KMS-11 (cell line): ENCODE data around the gene GABARAPL2.
A peak's percentile ranks its signal among the peaks of the same experiment; 100 is the strongest.

Experiments
- H2AFZ ChIP-seq: fragments of 200-600 bp; sonication (generic); 2 replicates; pipeline ENCODE4 v1.6.1; 2016; ENCODE audit warnings: antibody characterized with exemption, mixed run types, low read depth
- H3K27ac ChIP-seq: fragments of 200-600 bp; sonication (generic); 2 replicates; pipeline ENCODE4 v1.6.1; 2016; ENCODE audit warnings: mild to moderate bottlenecking, mixed run types
- H3K27me3 ChIP-seq: fragments of 200-600 bp; sonication (generic); 2 replicates; pipeline ENCODE4 v1.6.1; 2017; ENCODE audit warnings: mild to moderate bottlenecking, low read depth, mixed run types, moderate library complexity; ENCODE audit not compliant: insufficient read depth
- H3K36me3 ChIP-seq: fragments of 200-600 bp; sonication (generic); 2 replicates; pipeline ENCODE4 v1.6.1; 2017; ENCODE audit warnings: mild to moderate bottlenecking, mixed run types; ENCODE audit not compliant: insufficient read depth
- H3K4me1 ChIP-seq: fragments of 200-600 bp; sonication (generic); 2 replicates; pipeline ENCODE4 v1.6.1; 2016; ENCODE audit warnings: mild to moderate bottlenecking, low read depth, mixed run types; ENCODE audit not compliant: poor library complexity, severe bottlenecking
- H3K4me2 ChIP-seq: fragments of 200-600 bp; sonication (generic); 2 replicates; pipeline ENCODE4 v1.7.0; 2016; ENCODE audit warnings: mild to moderate bottlenecking, mixed run types
- H3K4me3 ChIP-seq: fragments of 200-600 bp; sonication (generic); IDR thresholded peaks from 2 replicates; pipeline ENCODE4 v1.6.1; 2017; ENCODE audit warnings: low read depth, low read length, mixed read lengths; ENCODE audit not compliant: insufficient read depth
- H3K79me2 ChIP-seq: fragments of 200-600 bp; sonication (generic); 2 replicates; pipeline ENCODE4 v1.6.1; 2016; ENCODE audit warnings: low read depth, mixed run types; ENCODE audit not compliant: insufficient read depth
- H3K9ac ChIP-seq: fragments of 200-600 bp; sonication (generic); 2 replicates; pipeline ENCODE4 v1.6.1; 2016; ENCODE audit warnings: mild to moderate bottlenecking, mixed run types
- H4K20me1 ChIP-seq: fragments of 200-600 bp; sonication (generic); 2 replicates; pipeline ENCODE4 v1.6.1; 2016; ENCODE audit warnings: mild to moderate bottlenecking, mixed run types; ENCODE audit not compliant: insufficient read depth
- TF ChIP-seq, protein P1 (sequence below): fragments of 200-600 bp; sonication (generic); conservative IDR thresholded peaks from 2 replicates; pipeline ENCODE4 v1.6.1; 2017; ENCODE audit warnings: low read depth, mild to moderate bottlenecking, antibody characterized with exemption, low read length, moderate library complexity, mixed read lengths

The GABARAPL2 gene

DNA sequence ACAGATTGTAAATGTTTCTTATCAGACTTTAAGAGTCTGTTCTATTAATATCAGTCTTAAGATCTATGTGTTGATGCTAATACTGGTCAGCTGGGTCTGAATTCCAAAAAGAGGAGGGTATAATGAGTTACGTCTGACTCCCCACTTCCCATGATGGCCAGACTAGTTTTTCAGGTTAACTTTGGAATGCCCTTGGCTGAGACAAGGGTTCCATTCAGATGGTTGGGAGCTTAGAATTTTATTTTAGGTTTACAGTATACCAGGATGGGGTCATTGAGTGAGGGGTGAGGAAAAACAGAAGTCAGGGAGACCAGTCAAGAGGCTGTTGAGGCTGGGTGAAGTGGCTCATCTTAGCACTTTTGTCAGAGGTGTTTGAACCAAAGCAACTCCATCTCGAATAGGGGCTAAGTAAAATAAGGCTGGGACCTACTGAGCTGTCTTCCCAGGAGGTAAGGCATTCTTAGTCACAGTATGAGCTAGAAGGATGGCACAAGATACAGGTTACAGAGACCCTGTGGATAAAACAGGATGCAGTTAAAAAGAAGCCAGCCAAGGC lies 7.3 kb upstream of the GABARAPL2 start:
- Histone ChIP-seq H3K27ac (no peak overlapping the region), H3K36me3 (no peaks in the 10 kb centered on the region), H3K4me2 (no peak overlapping the region), H3K9ac (no peak overlapping the region), H4K20me1 (no peaks in the 10 kb centered on the region), H3K4me3 (no peak overlapping the region), H3K79me2 (no peaks in the 10 kb centered on the region; the same call in 1 of the 2 replicates), H2AFZ (no peak overlapping the region), H3K27me3 (no peaks in the 10 kb centered on the region), H3K4me1 (peaks cover 18% of the 10 kb centered on the region)
- TF ChIP-seq, protein P1, sequence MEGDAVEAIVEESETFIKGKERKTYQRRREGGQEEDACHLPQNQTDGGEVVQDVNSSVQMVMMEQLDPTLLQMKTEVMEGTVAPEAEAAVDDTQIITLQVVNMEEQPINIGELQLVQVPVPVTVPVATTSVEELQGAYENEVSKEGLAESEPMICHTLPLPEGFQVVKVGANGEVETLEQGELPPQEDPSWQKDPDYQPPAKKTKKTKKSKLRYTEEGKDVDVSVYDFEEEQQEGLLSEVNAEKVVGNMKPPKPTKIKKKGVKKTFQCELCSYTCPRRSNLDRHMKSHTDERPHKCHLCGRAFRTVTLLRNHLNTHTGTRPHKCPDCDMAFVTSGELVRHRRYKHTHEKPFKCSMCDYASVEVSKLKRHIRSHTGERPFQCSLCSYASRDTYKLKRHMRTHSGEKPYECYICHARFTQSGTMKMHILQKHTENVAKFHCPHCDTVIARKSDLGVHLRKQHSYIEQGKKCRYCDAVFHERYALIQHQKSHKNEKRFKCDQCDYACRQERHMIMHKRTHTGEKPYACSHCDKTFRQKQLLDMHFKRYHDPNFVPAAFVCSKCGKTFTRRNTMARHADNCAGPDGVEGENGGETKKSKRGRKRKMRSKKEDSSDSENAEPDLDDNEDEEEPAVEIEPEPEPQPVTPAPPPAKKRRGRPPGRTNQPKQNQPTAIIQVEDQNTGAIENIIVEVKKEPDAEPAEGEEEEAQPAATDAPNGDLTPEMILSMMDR: no peak

DNA sequence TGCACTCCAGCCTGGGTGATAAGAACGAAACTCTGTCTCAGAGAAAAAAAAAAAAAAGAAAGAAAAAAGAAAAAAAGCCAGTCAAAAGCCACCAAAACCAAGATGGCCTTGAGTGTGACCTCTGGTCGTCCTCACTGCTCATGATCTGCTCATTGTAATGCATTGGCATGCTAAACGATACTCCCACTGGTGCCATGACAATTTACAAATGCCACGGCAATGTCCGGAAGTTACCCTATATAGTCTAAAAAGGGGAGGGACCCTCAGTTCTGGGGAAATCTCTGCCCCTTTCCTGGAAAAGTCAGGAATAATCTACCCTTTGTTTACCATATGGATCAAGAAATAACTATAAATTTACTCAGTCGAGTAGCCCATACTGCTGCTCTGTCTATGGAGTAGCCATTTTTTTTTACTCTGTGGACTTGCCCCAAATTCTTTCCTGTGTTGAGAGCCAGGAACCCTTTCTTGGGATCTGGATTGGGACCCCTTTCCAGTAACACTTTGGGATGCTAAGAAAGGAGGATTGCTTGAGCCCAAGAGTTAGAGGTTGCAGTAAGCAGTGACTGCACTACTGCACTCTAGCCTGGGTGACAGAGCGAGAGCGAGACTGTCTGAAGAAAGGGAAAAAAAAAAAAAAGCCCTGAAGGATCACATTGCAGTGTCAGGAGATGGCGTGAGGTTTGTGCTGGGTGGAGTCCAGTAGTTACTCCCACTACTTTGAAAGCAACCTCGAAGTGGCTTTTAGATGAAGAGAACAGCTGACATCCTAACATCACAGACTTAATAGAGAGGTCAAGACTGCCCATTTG lies 6.4 kb upstream of the GABARAPL2 start:
- Histone ChIP-seq H3K4me3 (no peak overlapping the region), H3K79me2 (no peaks in the 10 kb centered on the region), H3K27me3 (no peaks in the 10 kb centered on the region), H2AFZ (no peak overlapping the region), H3K4me2 (no peak overlapping the region), H4K20me1 (no peaks in the 10 kb centered on the region), H3K36me3 (no peaks in the 10 kb centered on the region), H3K27ac (no peak overlapping the region), H3K4me1 (peaks cover 14% of the 10 kb centered on the region), H3K9ac (no peak overlapping the region)
- TF ChIP-seq, protein P1: no peak

DNA sequence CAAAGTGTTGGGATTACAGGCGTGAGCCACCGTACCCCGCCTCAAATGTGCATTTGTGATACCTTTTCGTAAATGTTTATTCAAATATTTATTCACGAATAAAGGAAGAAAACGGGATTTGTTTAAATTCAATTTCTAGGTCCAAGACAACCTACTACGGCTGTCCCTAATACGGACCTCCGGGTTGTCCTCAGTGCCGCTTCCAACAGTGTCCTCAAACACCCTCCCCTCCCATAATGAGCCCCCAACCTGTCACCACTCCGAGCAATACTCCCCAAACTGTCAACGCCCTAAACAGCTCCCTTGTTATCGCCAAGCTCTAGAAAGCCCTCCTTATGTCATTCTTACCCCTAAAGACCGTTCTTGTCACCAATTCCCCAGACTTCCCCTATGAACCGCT lies 539 bp upstream of the GABARAPL2 start:
- Histone ChIP-seq H3K79me2 (peaks cover 19% of the 10 kb centered on the region; the same call in 1 of the 2 replicates), H3K4me2 (peak overlapping the region; percentile 93), H3K4me1 (peaks cover 14% of the 10 kb centered on the region), H2AFZ (peak overlapping the region; percentile 91), H3K27ac (no peak overlapping the region), H3K9ac (peak overlapping the region; percentile 45; the same call in 1 of the 2 replicates), H4K20me1 (no peaks in the 10 kb centered on the region), H3K36me3 (peaks cover 9% of the 10 kb centered on the region; the same call in 1 of the 2 replicates), H3K4me3 (peak overlapping the region; percentile 32), H3K27me3 (no peaks in the 10 kb centered on the region)
- TF ChIP-seq, protein P1: no peak

DNA sequence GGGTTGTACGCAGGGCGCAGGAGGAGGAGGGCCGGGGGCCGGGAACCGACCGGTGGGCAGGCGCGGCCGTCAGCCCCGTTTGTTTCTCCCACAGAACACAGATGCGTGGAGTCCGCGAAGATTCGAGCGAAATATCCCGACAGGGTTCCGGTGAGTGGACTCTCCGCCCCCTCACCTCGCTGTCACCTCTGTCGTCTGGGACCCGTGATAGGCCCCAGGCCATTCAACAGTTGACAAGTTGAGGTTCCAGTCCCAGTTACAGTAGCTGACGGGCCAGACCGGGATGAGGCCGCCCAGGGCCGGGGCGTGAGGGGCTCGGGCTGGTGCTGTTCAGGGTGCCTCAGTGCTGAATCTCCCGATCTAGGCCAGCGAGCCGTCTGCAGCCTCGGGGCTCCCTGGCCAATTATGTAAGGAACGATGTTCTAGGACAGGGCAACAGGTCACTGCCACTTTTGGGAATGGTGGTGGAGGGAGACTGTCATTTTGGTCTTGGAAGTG lies 628 bp downstream of the GABARAPL2 start:
- H3K36me3 ChIP-seq: peaks cover 11% of the 10 kb centered on the region; the same call in 1 of the 2 replicates
- H3K9ac ChIP-seq: peak overlapping the region; percentile 45; the same call in 1 of the 2 replicates
- H3K4me1 ChIP-seq: peaks cover 14% of the 10 kb centered on the region
- H3K27me3 ChIP-seq: no peaks in the 10 kb centered on the region
- no peak overlapping the region for H3K27ac ChIP-seq
- peak overlapping the region; percentile 32 for H3K4me3 ChIP-seq
- H4K20me1 ChIP-seq: no peaks in the 10 kb centered on the region
- TF ChIP-seq, protein P1: no peak
- peak overlapping the region; percentile 86 for H3K4me2 ChIP-seq
- H3K79me2 ChIP-seq: peaks cover 19% of the 10 kb centered on the region; the same call in 1 of the 2 replicates
- peak overlapping the region; percentile 91 for H2AFZ ChIP-seq
